HEK293 (cell line): ENCODE data around the gene TMEM167A.

Experiments
- CTCF ChIA-PET: fragments of 350-600 bp; formaldehyde crosslinking; extraction: SDS; loops from one replicate; lab custom pipeline; 2021; ENCODE audit warnings: antibody characterized with exemption; lab: Yijun Ruan, JAX
- POLR2A ChIA-PET: fragments of 300-600 bp; formaldehyde crosslinking; extraction: SDS; loops from one replicate; lab custom pipeline; 2020; ENCODE audit warnings: antibody characterized with exemption, inconsistent platforms; lab: Yijun Ruan, JAX
- H3K27ac ChIP-seq: fragments of 200-500 bp; sonication (Bioruptor generic); 2 replicates; pipeline ENCODE4 v1.5.1; 2014; ENCODE audit warnings: low read depth, low read length, control low read depth, inconsistent platforms; ENCODE audit errors: extremely low read depth
- H3K36me3 ChIP-seq, 2 experiments: fragments of 200-500 bp in 1 of 2; sonication (Bioruptor generic) in 1 of 2; 1 replicate in 1 of 2; 2 replicates in 1 of 2; pipeline ENCODE4 v1.5.1; 2014 to 2017; ENCODE audit warnings: inconsistent platforms in 2 of 2, low read length in 2 of 2; ENCODE audit not compliant: control insufficient read depth in 2 of 2, insufficient read depth in 1 of 2
- H3K4me1 ChIP-seq: fragments of 200-500 bp; sonication (Bioruptor generic); 2 replicates; pipeline ENCODE4 v1.5.1; 2014; ENCODE audit warnings: mild to moderate bottlenecking, low read length, inconsistent platforms; ENCODE audit not compliant: control insufficient read depth, insufficient read depth
- H3K4me3 ChIP-seq: 2 replicates; pipeline ENCODE4 v1.5.1; 2011; ENCODE audit warnings: low read depth, mild to moderate bottlenecking, control low read depth, low read length, moderate library complexity
- H3K9me3 ChIP-seq: fragments of 200-500 bp; sonication (Bioruptor generic); 2 replicates; pipeline ENCODE4 v1.5.1; 2014; ENCODE audit warnings: low read depth, low read length, inconsistent platforms; ENCODE audit not compliant: control insufficient read depth, insufficient read depth
- GLIS1 ChIP-seq: fragments of 450-650 bp; formaldehyde crosslinking; IDR thresholded peaks from 2 replicates; pipeline ENCODE4 v1.5.1; 2016; ENCODE audit warnings: missing biosample characterization, missing genetic modification characterization
- KLF1 ChIP-seq: fragments of 450-650 bp; formaldehyde crosslinking; IDR thresholded peaks from 2 replicates; pipeline ENCODE4 v1.5.1; 2016; ENCODE audit warnings: missing biosample characterization, missing genetic modification characterization
- MZF1 ChIP-seq: fragments of 450-650 bp; formaldehyde crosslinking; IDR thresholded peaks from 2 replicates; pipeline ENCODE4 v1.5.1; 2017; ENCODE audit warnings: missing biosample characterization, missing genetic modification characterization, borderline replicate concordance
- RBAK ChIP-seq: fragments of 450-650 bp; formaldehyde crosslinking; IDR thresholded peaks from 2 replicates; pipeline ENCODE4 v1.5.1; 2016; ENCODE audit warnings: missing biosample characterization, missing genetic modification characterization
- REST ChIP-seq: fragments of 450-650 bp; formaldehyde crosslinking; IDR thresholded peaks from 2 replicates; pipeline ENCODE4 v1.5.1; 2016; ENCODE audit warnings: missing biosample characterization, missing genetic modification characterization
- SALL2 ChIP-seq: fragments of 450-650 bp; formaldehyde crosslinking; IDR thresholded peaks from 2 replicates; pipeline ENCODE4 v1.5.0; 2017; ENCODE audit warnings: missing biosample characterization, mild to moderate bottlenecking, missing genetic modification characterization, borderline replicate concordance
- TSHZ1 ChIP-seq: fragments of 450-650 bp; formaldehyde crosslinking; IDR thresholded peaks from 2 replicates; pipeline ENCODE4 v1.5.1; 2016; ENCODE audit warnings: missing biosample characterization, missing genetic modification characterization, borderline replicate concordance
- ZBTB17 ChIP-seq: fragments of 450-650 bp; formaldehyde crosslinking; IDR thresholded peaks from 2 replicates; pipeline ENCODE4 v1.5.1; 2016; ENCODE audit warnings: missing biosample characterization, missing genetic modification characterization
- ZNF10 ChIP-seq: fragments of 450-650 bp; formaldehyde crosslinking; IDR thresholded peaks from 2 replicates; pipeline ENCODE4 v1.5.1; 2017; ENCODE audit warnings: missing biosample characterization, missing genetic modification characterization
- ZNF16 ChIP-seq: fragments of 450-650 bp; formaldehyde crosslinking; IDR thresholded peaks from 2 replicates; pipeline ENCODE4 v1.5.1; 2016; ENCODE audit warnings: low read depth, missing biosample characterization, missing genetic modification characterization
- ZNF19 ChIP-seq: fragments of 450-650 bp; formaldehyde crosslinking; IDR thresholded peaks from 2 replicates; pipeline ENCODE4; 2016; ENCODE audit warnings: missing biosample characterization, missing genetic modification characterization, low read depth
- ZNF302 ChIP-seq: fragments of 450-650 bp; formaldehyde crosslinking; IDR thresholded peaks from 2 replicates; pipeline ENCODE4 v1.5.1; 2016; ENCODE audit warnings: missing biosample characterization, missing genetic modification characterization, low read depth
- ZNF324 ChIP-seq: fragments of 450-650 bp; formaldehyde crosslinking; IDR thresholded peaks from 2 replicates; pipeline ENCODE4 v1.5.1; 2016; ENCODE audit warnings: missing biosample characterization, missing genetic modification characterization
- ZNF561 ChIP-seq: fragments of 450-650 bp; IDR thresholded peaks from 2 replicates; pipeline ENCODE4 v1.5.1; 2018; ENCODE audit warnings: missing biosample characterization, missing genetic modification characterization, borderline replicate concordance
- ZNF585B ChIP-seq: fragments of 450-650 bp; formaldehyde crosslinking; IDR thresholded peaks from 2 replicates; pipeline ENCODE4 v1.5.1; 2016; ENCODE audit warnings: missing biosample characterization, missing genetic modification characterization
- ZNF626 ChIP-seq: fragments of 450-650 bp; sonication (Bioruptor Pico); formaldehyde crosslinking; IDR thresholded peaks from 2 replicates; pipeline ENCODE4 v1.5.1; 2018; ENCODE audit warnings: missing biosample characterization, missing genetic modification characterization, inconsistent platforms
- ZNF664 ChIP-seq: fragments of 450-650 bp; formaldehyde crosslinking; IDR thresholded peaks from 2 replicates; pipeline ENCODE4 v1.5.1; 2016; ENCODE audit warnings: missing biosample characterization, missing genetic modification characterization
- ZNF692 ChIP-seq: fragments of 450-650 bp; formaldehyde crosslinking; IDR thresholded peaks from 2 replicates; pipeline ENCODE4 v1.5.1; 2016; ENCODE audit warnings: missing biosample characterization, missing genetic modification characterization
- ZNF791 ChIP-seq: fragments of 450-650 bp; formaldehyde crosslinking; IDR thresholded peaks from 2 replicates; pipeline ENCODE4 v1.5.1; 2016; ENCODE audit warnings: missing biosample characterization, missing genetic modification characterization
- ZNF843 ChIP-seq: fragments of 450-650 bp; formaldehyde crosslinking; IDR thresholded peaks from 2 replicates; pipeline ENCODE4 v1.5.1; 2016; ENCODE audit warnings: missing biosample characterization, missing genetic modification characterization

TMEM167A gene

GRCh38 chr5:83007755-83008154, 69.4 kb downstream of the TMEM167A start:
- POLR2A ChIA-PET: no interaction called here
- no peak for TF ChIP-seq ZNF843
- no peak for TF ChIP-seq ZNF302 (tag by site-specific recombination)
- no peak for TF ChIP-seq ZNF664 (tag by site-specific recombination)
- no peak for TF ChIP-seq KLF1 (tag by site-specific recombination)
- TF ChIP-seq ZNF19 (tag by site-specific recombination): no peak
- no peak for TF ChIP-seq ZNF585B (tag by site-specific recombination)
- no peak for TF ChIP-seq RBAK (tag by site-specific recombination)
- no peak for TF ChIP-seq ZBTB17 (tag by site-specific recombination)
- no peak for TF ChIP-seq ZNF16 (tag by site-specific recombination)
- no peak for TF ChIP-seq SALL2 (tag by site-specific recombination)
- no peak for TF ChIP-seq ZNF791 (tag by site-specific recombination)
- no peak for TF ChIP-seq ZNF324 (tag by site-specific recombination)
- TF ChIP-seq TSHZ1 (tag by site-specific recombination): no peak
- no peak for TF ChIP-seq ZNF561 (tag by site-specific recombination)
- no peak for TF ChIP-seq ZNF692
- no peak for TF ChIP-seq GLIS1
- no peaks in the 10 kb centered on the region for H3K9me3 ChIP-seq
- H3K27ac ChIP-seq: no peak overlapping the region
- CTCF ChIA-PET: no interaction called here
- no peaks in the 10 kb centered on the region for H3K36me3 ChIP-seq
- H3K4me3 ChIP-seq: no peak overlapping the region
- no peaks in the 10 kb centered on the region for H3K4me1 ChIP-seq

- no peaks in the 10 kb centered on the region for H3K9me3 ChIP-seq
- no peaks in the 10 kb centered on the region for H3K4me1 ChIP-seq
- TF ChIP-seq REST (no peak), MZF1 (no peak), ZNF626 (no peak), ZNF10 (tag by site-specific recombination) (no peak)
- ChIA-PET CTCF (no interaction called here), POLR2A (no interaction called here)
- no peaks in the 10 kb centered on the region for H3K36me3 ChIP-seq
- no peak overlapping the region for H3K27ac ChIP-seq
- no peak overlapping the region for H3K4me3 ChIP-seq
These were observed 70.4 kb downstream of the TMEM167A start for GRCh38 chr5:83006683-83007283.
